Lower leg skin (tissue), 4 donors: ENCODE measurements around the gene IL25. TPM values are rescaled to one million over a fixed set of nuclear protein-coding genes. Genes with fewer than 3 reads are reported as not detected.

Experiments used
- DNase-seq, 2 donors: peaks; one replicate each; pipeline ENCODE4 v3.0.0-alpha.2; 2019; ENCODE audit warnings: low spot score in 2 of 2
- H3K4me3 ChIP-seq: fragments of 200-600 bp; sonication (generic); 2 replicates; pipeline ENCODE4 v1.5.1; 2017; ENCODE audit warnings: mild to moderate bottlenecking, low read depth; ENCODE audit not compliant: poor library complexity, severe bottlenecking
- CTCF ChIP-seq, 3 donors: fragments of 450-650 bp; IDR thresholded peaks; one replicate each; pipeline ENCODE4 v1.5.1; 2016; ENCODE audit warnings: antibody characterized with exemption in 3 of 3, mild to moderate bottlenecking in 3 of 3, moderate library complexity in 2 of 3
- POLR2A ChIP-seq, 2 donors: fragments of 450-650 bp; IDR thresholded peaks; one replicate each; pipeline ENCODE4 v1.6.1; 2016 to 2017; ENCODE audit warnings: antibody characterized with exemption in 2 of 2, mild to moderate bottlenecking in 1 of 2, moderate library complexity in 1 of 2
- WGBS, 2 donors: methylation state at CpG; one replicate each; pipeline ENCODE4 v1.1.5; 2018; 5-methylcytosine and 5-hydroxymethylcytosine counted together
- intact Hi-C: fragments of 100-400 bp; cut with DNase I; formaldehyde crosslinking; loops from one replicate; pipeline ENCODE4 v1.15.0; 2023; ENCODE audit warnings: low total_unique reads
- total RNA-seq, 4 donors: library from RNA; depleted of rRNA; stranded (reverse); fragments of >200 nt; gene quantifications; one replicate each; pipeline ENCODE4 v1.1.0, GENCODE V29; 2016

The IL25 gene
- total RNA-seq, 4 donors from 2014 or later = not detected

- WGBS, 2 donors = 0% methylated on average over 21 to 35 of the region's 74 CpGs
- intact Hi-C loops = no loop called here
- no peak for TF ChIP-seq CTCF (IDR thresholded peaks at IDR 0.05)
- TF ChIP-seq POLR2A (IDR thresholded peaks at IDR 0.05) = no peak
- peak within 1 kb of the TSS; percentile 72 for H3K4me3 ChIP-seq
- DNase-seq = peak; percentile 41 to 91
Measured at GRCh38 chr14:23365036-23365731, 7.4 kb upstream of the IL25 start, which contains the start of gene EFS. EFS (minus strand) TSS chr14:23365172; CDS start chr14:23365025, 147 bp downstream.

GRCh38 chr14:23365732-23366425 lies 6.7 kb upstream of the IL25 start:
- intact Hi-C loops = no loop called here
- 2 to 6% methylated on average over 18 to 47 of the region's 51 CpGs for WGBS, 2 donors
- H3K4me3 ChIP-seq = peak overlapping the region; percentile 72
- no peak for TF ChIP-seq CTCF (IDR thresholded peaks at IDR 0.05)
- no peak for TF ChIP-seq POLR2A (IDR thresholded peaks at IDR 0.05)
- peak; percentile 51 to 91 for DNase-seq

- WGBS, 2 donors = 13 to 14% methylated on average over 34 of the region's 34 CpGs
Measured at GRCh38 chr14:23366426-23366921, 6.1 kb upstream of the IL25 start.

GRCh38 chr14:23370221-23370620 lies 2.4 kb upstream of the IL25 start:
- WGBS, 2 donors = 29 to 33% methylated on average over 1 of the region's 1 CpG
- no peak overlapping the region for H3K4me3 ChIP-seq
- TF ChIP-seq CTCF (IDR thresholded peaks at IDR 0.05) (no peak), POLR2A (IDR thresholded peaks at IDR 0.05) (no peak)
- intact Hi-C loops = no loop called here
- no peak for DNase-seq

More at GRCh38 chr14:23366426-23366921, 6.1 kb upstream of the IL25 start:
- H3K4me3 ChIP-seq = no peak overlapping the region
- TF ChIP-seq POLR2A (IDR thresholded peaks at IDR 0.05) (no peak), CTCF (IDR thresholded peaks at IDR 0.05) (no peak)
- intact Hi-C loops = no loop called here
- DNase-seq = peak; percentile 69 to 91

GRCh38 chr14:23371865-23372264 lies 744 bp upstream of the IL25 start:
- H3K4me3 ChIP-seq = no peak overlapping the region
- no peak for TF ChIP-seq POLR2A (IDR thresholded peaks at IDR 0.05)
- no peak for TF ChIP-seq CTCF (IDR thresholded peaks at IDR 0.05)
- DNase-seq = no peak
- intact Hi-C loops = no loop called here
- WGBS, 2 donors = 100% methylated on average over 1 of the region's 1 CpG
